DMS153 treated with DMSO at 0.1 percent for 48 hours (cell line): ENCODE results near the gene TBX15.

Experiments used
- DNase-seq: peaks from one replicate; lab custom pipeline; 2025; ENCODE audit not compliant: unreplicated experiment; lab: John Stamatoyannopoulos, UW

The TBX15 gene

DNA sequence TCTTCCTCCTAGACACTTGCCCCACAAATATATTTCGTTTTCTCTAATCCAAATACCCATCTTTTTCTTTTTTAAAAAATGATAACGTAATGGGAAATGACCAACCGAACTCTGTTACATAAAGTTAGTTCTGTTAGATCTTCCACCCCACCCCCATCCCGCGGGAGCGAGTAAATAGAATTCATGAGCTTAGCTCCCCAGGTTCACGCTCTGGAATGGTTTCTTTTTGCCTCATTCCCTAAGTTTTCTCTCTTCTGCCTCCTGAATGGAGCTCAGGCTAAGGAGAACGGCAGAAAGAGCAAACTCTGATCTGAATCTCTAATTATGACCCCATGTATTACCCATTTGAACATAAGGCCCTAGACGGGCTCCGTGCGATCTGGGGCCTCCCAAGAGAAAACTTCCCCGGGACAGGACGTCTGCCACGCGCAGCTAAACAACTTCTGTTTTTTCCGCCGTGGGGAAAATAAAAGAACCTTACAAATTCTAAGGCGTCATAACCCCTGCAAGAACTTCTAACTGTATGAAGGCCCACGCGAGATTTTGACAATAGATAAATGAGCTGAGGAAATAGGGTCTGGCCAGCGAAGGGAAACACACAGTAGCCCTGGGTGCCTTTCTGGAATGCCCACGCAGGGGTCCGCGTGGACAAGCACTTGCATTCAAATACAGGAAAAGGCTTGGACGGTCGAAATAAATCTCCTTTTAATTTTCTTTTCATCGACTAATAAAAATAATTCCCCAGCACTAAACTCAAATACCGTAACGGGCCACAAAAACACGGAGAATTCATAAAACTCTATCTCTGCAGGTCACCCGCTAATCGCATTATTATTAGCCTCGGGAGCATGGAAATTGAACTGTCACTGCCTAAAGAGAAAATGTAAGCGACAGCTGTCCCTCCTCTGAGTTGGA lies 2.2 kb downstream of the TBX15 start:
- no peak for DNase-seq

DNA sequence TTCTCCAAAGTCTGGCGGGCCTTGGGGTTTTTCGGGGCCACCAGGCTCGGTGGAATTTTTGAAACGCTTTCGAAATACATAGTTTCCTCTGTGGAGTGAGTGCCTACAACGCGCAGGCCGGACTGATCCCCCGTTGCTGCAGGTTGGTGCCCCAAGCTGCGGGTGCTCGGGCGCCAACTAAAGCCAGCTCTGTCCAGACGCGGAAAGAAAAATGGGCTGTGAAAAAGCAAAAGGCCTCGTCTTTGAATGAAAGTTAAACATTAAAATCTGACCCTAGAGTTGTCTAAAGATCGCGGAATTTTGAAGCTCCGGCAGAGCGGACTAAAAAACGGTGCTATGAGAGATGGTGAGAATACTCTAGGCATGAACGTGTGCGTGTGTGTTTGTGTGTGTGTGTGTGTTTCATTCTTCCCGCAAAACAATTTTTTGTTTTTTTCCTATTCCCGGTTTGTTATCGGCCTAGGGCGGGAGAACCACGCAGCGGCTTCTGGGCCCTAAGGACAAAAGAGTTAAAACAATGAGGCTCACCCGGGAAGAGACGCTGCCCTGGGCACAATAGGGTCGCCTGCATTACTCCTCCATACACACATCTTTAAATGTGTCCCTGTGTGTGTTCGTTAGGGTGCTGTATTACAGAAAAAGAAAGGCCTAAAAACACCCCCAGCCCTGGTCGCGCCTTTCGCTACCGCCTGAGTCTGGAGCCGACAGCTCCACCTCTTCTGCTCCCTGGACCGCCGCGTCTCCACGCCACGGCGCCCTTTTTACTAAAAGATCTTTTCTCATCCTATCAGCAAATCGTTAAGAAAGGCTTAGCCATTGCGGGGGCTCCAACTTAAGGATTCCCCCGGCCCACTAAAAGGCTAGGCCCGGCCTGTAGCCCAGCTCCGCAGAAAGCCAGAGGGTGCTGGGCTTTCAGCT lies 3.2 kb downstream of the TBX15 start:
- no peak for DNase-seq

DNA sequence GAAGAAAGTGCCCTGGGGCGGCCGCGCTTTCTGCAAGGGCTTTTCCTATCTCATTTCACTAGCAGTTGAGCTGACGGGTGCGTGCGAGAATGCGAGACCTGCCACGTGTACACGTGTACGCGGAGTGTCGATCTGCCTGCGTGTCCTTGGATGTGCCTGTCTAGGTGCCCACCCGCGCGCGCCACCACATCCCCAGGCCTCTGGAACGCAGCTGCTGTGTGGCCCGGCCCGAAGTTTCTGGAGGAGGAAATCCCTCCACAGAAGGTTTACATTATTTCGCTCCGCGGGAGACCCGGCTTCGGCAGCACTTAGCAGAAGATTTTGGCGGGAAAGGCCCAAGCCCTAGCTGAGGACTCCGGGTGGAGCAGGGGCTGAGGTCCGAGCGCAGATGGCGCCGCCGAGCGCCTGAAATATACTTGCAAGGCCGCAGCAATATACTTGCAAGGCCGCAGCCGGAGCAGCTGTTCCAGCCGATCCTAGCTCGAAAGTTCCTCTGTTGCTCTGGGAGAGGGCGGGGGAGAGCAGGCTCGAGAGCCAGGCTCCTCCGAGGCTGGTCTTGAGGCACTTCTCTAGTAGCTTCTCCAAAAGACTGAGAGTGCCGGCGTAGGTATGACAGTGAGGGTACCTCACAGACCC lies 3.9 kb downstream of the TBX15 start:
- no peak for DNase-seq

DNA sequence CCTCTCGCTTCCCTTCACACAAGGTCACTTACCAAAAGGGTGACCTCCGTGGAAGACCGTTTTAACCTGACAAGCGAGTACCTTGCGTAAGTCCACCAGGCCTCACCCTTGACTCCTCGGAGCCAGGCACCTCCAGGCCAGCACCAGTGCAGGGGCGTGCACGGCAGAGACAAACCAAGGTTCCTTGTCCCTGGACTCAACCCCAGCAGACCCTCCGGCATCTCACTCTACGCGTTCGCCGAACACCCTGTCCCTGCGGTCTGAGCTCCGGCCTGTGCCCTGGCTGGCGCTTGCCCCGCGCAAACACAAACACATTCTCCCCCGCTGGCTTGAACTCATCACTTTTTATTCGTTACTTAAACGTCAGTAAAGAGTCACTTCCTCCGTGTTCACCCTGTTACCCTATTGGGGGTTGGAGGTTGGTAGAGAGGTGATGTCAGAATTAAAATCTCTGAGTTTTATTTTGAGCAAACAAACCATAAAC lies 4.5 kb downstream of the TBX15 start:
- no peak for DNase-seq

DNA sequence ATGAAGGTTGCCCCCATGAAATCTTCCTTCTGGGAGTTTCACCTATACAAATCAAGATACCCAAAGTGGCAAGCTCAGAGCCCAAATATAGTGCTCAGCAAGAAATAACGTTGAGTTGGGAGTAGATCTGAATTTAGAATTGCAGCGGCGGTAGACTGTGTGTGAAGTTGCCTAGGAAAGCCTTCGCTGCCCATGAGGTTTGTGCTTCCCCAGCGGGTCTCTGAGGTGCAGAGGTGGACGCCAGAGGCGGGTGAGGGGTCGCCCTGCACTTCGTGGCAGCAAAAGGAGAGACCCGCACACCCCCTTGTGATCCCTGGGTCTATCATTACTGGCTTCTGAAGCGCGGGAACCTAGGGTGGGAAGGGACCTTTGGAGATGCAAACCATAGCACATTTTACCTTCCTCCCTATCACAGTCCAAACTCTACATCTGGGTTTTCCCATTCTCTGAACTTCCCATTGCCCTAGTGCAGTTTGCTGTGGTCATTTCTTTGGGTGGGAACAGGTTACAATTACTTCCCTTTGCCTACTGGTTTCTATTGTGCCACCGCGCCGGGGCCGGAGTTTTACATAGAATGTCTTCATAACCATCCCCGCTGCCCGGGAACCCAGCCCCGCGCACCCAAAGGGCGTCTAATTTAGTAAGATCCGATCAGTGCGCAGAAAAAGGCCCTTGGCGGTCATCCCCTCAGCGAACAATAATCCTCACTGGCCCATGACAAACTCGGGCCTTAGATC lies 5.2 kb downstream of the TBX15 start:
- no peak for DNase-seq

DNA sequence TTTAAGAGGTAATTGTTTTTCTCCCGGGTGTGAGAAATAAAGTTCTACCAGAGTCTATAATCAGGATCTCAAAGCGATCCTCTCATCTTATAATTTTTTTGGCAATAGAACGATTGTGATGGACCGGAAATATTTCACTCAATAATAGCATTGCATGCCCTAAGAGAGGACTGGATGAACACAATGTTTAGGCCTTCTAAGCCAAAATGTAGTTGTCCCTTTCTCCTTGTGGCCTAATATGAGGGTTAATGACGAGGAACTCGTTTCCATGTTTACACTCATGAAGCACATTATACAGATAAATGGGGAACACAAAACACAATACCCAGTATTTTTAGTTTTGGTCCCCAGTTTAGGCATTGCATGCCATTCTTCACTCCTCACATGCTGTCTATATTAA lies 5.9 kb downstream of the TBX15 start:
- no peak for DNase-seq

DNA sequence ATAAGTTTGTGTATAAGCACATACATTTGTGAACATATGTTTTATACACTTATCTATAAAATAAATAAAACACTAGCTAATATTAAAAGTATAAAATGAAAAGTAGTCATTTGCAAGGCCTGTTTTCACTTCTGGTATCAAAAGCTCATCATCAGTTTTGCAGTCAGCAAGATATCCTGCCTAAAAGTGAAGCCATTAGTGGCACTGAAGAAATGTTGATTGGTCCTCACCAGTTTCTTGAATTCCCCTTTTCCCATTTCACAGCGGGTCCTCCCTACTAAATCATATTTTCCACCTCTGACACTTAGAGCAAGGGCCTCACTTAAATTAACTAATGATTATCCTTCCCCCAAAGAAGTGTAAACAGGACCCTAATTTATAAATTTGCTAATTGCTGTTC lies 6.7 kb downstream of the TBX15 start:
- DNase-seq = no peak

DNA sequence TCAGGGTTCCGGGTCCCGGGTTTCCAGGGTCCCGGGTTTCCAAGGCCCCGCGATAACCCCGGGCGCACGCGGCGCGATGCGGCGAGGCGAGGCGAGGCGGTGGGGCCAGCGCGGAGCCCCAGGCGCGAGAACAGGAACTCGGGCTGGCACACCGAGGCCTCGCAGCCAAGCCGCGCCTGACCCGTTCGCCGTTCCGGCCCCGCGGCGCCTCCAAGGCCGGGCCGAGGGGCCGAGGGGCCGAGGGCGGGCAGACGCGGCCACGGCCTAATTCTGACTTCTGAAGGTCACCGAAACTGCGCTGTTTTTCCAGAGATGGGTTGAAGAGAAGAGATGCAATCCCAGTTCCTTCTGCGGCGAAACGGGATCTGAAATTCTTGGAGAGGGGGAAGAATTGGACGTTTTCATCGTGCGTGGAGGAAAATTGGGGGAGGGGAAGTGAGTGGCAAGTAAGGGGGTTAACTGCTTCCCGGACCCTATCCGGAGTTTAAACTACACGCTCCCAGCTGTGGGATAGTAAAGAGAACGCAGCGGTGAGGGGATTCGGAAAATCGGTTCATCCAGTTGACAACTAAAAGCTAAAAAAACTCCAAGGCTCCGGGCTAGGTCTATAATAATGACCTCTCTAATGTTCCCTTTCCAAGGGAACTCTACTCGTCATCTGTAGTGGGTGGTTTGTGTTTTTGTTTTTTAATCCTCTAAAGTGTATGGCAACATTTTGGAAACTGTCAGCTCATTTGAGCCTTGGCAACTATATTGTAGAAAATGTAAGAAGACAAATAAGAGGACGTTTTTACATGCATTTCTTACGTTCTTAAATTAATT lies 8.2 kb downstream of the TBX15 start:
- no peak for DNase-seq

DNA sequence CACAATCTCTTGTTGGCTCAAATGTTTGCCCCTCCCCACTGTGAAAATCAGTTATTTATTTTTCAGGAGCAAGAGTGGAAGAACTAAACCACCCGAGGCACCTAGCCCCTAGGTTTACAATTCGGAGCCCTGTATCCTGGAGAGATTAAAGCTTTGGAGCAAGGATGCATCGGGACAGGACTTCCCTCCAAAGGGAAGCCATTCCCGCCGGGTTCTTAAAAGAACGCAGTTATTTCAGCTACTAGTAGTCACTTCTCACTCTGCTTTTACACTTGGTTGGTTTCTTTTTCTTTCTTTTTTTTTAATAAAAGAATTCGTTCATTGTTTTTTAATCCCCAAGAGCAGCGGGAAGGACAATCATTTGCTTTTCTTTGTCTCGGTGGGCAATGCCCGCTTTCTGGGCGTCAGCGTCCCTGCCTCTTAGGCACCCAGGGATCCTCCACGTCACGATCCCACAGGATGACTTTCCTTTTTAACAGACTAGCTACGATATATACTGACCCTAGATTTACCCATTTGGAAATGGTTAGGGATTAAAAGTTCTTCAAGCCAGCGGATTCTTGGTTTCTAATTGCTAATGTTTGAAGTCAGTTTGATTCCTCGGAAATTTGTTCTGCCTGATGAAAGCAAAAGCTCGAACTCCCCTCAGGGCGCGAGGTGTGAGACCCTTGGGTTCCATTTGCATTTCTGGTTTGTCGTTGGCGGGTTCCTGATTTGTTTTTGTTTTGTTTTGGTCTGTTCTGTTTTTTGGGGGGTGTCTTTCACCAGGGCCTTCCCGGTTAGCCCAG lies 9.0 kb downstream of the TBX15 start:
- DNase-seq = no peak

DNA sequence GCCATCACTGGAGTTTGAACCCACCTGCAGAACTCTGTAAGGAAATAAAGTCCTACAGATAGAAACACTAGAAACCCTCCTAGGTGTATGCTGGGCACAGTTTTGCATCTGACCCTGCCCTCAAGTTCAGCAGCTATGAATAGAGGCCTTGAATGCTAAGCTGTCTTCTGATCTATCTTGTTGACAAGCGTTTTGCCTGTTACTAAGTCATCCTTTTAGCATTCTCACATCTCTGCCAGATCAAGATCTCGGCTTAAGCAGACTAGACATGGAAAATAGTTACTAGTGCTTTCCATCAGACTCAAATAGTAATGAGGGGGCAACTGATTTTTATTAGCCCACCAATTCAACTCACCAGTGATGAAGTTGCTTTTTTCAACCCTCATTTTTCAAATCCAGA lies 10.5 kb downstream of the TBX15 start:
- no peak for DNase-seq

DNA sequence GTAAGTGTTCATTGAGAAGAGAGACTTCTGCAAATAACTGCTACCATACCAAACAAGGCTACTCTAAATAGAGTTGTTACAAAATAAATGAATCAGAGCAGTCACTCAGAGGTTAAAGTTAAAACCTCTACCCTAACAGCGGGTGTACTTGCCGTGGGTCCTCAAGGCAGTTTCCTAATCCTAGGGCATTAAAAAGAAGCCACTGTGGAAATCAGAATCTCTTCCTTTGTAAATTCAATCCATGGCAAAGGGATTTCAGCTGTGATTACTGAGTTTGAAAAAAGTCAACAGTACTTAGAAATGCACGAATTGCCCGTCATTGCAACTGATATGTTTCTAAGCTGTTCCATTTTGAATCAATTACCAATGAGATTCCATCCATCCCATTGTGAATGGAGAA lies 13.5 kb downstream of the TBX15 start:
- DNase-seq = no peak

DNA sequence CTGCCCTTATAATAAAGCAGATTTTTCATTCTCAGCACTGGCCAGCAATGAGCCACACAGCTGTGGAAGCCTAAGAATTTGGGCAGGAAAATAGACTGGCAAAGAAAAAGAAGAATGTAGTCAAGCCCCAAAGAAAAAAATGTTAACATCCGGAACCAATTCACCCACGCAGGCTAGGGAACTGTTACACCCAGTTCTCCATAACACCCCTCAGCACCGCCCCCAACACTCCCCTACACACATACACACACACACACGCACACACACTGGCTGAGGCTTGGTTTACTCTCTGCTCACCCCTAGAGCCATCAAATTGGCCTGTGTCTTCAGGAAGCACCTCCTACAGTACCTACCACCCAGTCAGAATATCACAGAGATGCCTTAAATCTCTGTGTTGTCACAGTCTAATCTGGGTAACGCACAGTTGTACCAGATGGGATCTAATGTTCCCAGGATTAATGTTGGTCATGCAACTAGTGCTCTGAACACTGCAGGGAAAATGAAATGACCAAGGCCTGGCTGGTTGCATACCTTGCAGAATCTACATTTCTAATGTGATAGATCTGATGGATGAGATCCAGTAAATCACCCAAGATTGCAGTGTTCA lies 14.5 kb downstream of the TBX15 start:
- no peak for DNase-seq

DNA sequence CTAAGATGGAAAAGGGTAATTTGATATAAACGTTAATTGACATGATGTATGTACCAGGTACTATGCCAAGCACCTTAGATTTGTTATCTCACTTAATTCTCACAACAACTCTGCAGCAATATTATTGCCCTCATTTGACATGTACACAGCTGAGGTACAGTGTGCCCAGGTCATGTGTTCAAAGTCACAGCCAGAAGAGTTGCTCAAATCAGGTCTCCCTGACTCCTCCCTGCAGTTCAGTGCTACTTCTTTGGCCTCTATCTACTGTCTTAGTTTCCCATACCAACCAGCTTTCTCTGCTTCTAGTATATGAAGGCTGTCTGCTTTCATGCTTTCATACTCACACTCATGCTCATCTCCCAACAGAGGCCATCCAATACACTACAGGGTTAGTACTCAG lies 15.1 kb downstream of the TBX15 start:
- DNase-seq = no peak

DNA sequence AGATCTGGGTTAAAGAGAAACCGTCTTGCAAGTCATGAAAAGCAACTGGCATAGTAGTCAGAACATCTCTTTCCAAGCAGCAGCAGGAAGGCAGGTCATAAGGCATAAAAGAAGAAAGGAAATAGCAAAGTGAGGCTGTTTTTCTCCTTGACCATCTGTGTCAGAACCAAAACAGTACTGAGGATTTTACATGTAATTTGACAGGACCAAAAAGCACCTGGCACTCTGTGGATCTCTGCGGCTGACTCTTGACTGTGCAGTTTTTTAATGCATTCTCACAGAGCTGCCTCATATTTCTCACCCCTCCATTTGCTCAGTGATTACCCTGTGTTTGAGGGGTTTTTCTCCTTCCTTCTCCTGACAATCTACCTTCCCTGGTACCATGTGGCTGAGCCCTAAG lies 17.7 kb downstream of the TBX15 start:
- no peak for DNase-seq

DNA sequence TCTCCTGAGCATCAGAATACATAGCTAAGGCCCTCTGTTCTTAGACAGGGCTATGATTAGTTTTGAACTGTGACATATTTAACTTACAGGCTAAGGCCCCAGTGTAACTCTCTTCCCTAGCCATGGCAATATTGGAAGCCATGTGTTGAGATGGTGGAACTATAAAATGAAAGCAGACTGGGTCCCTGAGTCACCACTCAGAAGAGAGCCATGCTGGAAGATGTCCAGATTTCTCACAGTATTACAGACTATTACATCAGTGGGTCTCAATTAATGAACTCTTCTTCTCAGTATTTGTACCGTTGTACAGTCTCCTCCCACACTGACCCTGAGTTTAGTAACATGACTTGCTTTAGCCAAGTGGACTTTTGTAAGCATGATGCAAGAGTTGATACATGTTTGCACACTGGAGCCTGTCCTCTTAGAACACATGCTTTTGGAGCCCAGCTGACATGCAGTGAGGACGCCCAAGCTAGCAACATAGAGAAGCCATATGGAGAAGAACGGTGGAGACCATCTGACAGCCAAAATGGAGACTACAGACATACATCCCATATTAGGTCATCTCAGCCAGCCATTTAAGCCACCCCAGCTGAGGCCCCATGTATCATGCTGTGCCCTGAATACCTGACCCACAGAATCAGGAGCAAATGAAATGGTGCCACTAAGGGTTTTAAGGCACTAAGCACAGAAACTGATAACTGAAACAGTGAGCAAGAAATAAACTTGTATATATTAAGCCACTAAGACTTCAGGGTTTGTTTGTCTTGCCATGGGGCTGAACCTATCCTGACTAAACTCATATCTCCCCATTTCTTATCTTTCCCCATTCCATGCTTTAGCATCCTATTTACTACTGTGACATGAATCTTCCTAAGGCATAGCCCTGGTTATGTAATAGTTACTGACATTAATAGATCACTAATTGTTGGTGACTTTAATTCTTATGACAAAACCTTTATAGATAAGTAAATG lies 24.4 kb downstream of the TBX15 start:
- no peak for DNase-seq

DNA sequence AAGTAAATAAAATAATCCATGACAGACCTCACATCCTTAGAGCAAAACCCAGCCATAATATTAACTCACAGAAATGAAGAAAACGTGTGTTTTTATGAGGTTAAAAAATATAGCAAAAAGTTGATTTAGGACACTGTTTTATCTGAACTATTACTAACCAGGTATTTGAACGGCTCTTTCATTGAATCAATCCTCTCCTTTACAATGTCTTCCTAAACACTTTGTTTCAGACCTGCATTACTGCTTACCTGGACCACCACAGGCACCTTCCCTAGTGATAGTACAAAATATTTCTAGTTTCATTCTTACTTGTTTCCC lies 25.0 kb downstream of the TBX15 start:
- DNase-seq = no peak

DNA sequence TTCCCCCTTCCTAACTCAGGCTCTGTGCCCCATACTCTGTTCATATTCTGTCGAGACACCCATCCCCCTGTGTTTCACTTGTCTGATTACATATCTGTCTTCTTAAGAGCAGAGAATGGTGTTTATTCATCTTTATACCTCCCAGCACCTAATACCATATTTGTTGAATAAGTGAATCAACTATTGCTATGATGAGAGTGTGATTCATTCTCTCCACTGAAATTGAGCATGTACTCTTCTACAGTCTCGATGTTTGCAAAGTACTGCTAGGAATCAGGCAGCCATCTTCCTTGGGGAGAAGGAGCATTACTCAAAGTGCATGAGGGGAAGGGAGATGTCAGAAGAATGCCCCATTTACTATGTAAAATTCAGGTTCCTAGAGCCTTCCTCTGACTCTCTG lies 27.0 kb downstream of the TBX15 start:
- DNase-seq = no peak
